WI38 (cell line): ENCODE measurements around the gene OR5A2.
"Not testable (repeated sequence)": the region's sequence is repeated elsewhere in the genome, so short reads cannot be mapped to it uniquely, and the experiment has no call there.

ENCODE experiments used
- H3K4me3 ChIP-seq: 2 replicates; pipeline ENCODE4 v1.5.1; 2011; ENCODE audit warnings: low read depth, mild to moderate bottlenecking, control low read depth, low read length
- TF ChIP-seq, protein P1 (sequence below): IDR thresholded peaks from 2 replicates; pipeline ENCODE4 v1.5.1; 2012; ENCODE audit warnings: low read depth, mild to moderate bottlenecking, control low read depth, low read length

The OR5A2 gene

GRCh38 chr11:59394186-59394585 lies 32.0 kb downstream of the OR5A2 start:
- TF ChIP-seq, protein P1, sequence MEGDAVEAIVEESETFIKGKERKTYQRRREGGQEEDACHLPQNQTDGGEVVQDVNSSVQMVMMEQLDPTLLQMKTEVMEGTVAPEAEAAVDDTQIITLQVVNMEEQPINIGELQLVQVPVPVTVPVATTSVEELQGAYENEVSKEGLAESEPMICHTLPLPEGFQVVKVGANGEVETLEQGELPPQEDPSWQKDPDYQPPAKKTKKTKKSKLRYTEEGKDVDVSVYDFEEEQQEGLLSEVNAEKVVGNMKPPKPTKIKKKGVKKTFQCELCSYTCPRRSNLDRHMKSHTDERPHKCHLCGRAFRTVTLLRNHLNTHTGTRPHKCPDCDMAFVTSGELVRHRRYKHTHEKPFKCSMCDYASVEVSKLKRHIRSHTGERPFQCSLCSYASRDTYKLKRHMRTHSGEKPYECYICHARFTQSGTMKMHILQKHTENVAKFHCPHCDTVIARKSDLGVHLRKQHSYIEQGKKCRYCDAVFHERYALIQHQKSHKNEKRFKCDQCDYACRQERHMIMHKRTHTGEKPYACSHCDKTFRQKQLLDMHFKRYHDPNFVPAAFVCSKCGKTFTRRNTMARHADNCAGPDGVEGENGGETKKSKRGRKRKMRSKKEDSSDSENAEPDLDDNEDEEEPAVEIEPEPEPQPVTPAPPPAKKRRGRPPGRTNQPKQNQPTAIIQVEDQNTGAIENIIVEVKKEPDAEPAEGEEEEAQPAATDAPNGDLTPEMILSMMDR, result no peak
- H3K4me3 ChIP-seq, result no peak overlapping the region

GRCh38 chr11:59380263-59381059 lies 45.8 kb downstream of the OR5A2 start:
- no peak overlapping the region for H3K4me3 ChIP-seq
- TF ChIP-seq, protein P1, result no peak

DNA sequence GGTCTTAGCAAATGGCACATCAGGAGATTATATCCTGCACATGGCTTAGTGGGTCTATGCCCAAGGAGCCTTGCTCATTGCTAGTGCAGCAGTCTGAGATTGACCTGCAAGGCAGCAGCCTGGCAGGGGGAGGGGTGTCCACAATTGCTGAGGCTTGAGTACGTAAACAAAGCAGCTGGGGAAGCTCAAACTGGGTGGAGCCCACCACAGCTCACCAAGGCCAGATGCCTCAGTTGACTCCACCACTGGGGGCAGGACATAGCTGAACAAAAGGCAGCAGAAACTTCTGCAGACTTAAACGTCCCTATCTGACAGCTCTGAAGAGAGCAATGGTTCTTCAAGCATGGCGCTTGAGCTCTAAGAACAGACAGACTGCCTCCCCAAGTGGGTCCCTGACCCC lies 53.9 kb downstream of the OR5A2 start:
- H3K4me3 ChIP-seq, result not testable (repeated sequence)

GRCh38 chr11:59368238-59369022 lies 57.8 kb downstream of the OR5A2 start:
- no peak overlapping the region for H3K4me3 ChIP-seq
- TF ChIP-seq, protein P1, result no peak
